ENCODE data around the gene MEX3C.
A peak's percentile ranks its signal among the peaks of the same experiment; 100 is the strongest.

- TF ChIP-seq CTCF (IDR thresholded peaks at IDR 0.05; ENCODE audit: low read length) (0 out of 2 replicates have a peak, but pooled peaks have one; percentile 11), EZH2 (IDR thresholded peaks at IDR 0.05; ENCODE audit: borderline replicate concordance, low read length) (no peak)
Observed at GRCh38 chr18:51164342-51164741, 33.1 kb downstream of the MEX3C start.

All from OCI-LY1 (cell line).